MCF 10A (cell line): ENCODE measurements around the gene CCDC122. TPM values are rescaled to one million over a fixed set of nuclear protein-coding genes. Genes with fewer than 3 reads are reported as not detected.

Source experiments
- BruUV-seq: library from RNA; stranded (reverse); fragments of 400-500 nt; replicated peaks from 2 replicates; lab custom pipeline; 2021; lab: Mats Ljungman, UMichigan
- CTCF ChIA-PET: fragments of 300-600 bp; sonication (Branson Sonifier 250); formaldehyde crosslinking; extraction: SDS; loops from one replicate; lab custom pipeline; 2021; ENCODE audit warnings: antibody characterized with exemption, inconsistent platforms; lab: Yijun Ruan, JAX
- POLR2A ChIA-PET: fragments of 300-600, 350-650 bp; sonication (Branson Sonifier 250); formaldehyde crosslinking; extraction: SDS; loops from one replicate; lab custom pipeline; 2020; ENCODE audit warnings: antibody characterized with exemption, inconsistent platforms; lab: Yijun Ruan, JAX
- DNase-seq: peaks from one replicate; pipeline ENCODE4 v3.0.0-alpha.2; 2018; ENCODE audit not compliant: unreplicated experiment
- H3K27ac Mint-ChIP-seq: one replicate; pipeline ENCODE4 v1.8.0; 2022; ENCODE audit warnings: mild to moderate bottlenecking, low read depth, mixed read lengths; ENCODE audit not compliant: unreplicated experiment
- H3K27me3 Mint-ChIP-seq: one replicate; pipeline ENCODE4 v1.8.0; 2022; ENCODE audit warnings: mixed read lengths; ENCODE audit not compliant: insufficient read depth, unreplicated experiment
- H3K36me3 Mint-ChIP-seq: one replicate; pipeline ENCODE4 v1.8.0; 2022; ENCODE audit warnings: mild to moderate bottlenecking, moderate library complexity, mixed read lengths; ENCODE audit not compliant: insufficient read depth, unreplicated experiment
- H3K4me1 Mint-ChIP-seq: one replicate; pipeline ENCODE4 v1.8.0; 2022; ENCODE audit warnings: mixed read lengths; ENCODE audit not compliant: insufficient read depth, unreplicated experiment
- H3K4me3 Mint-ChIP-seq: one replicate; pipeline ENCODE4 v1.8.0; 2022; ENCODE audit warnings: mild to moderate bottlenecking, moderate library complexity, mixed read lengths; ENCODE audit not compliant: unreplicated experiment
- H3K9me3 Mint-ChIP-seq: one replicate; pipeline ENCODE4 v1.8.0; 2022; ENCODE audit warnings: mixed read lengths; ENCODE audit not compliant: unreplicated experiment
- CTCF ChIP-seq: fragments of 200-600 bp; IDR thresholded peaks from one replicate; pipeline ENCODE4 v1.8.0; 2022; ENCODE audit warnings: antibody characterized with exemption, mild to moderate bottlenecking; ENCODE audit not compliant: unreplicated experiment
- intact Hi-C: fragments of 100-400 bp; cut with micrococcal nuclease; formaldehyde crosslinking; loops from 2 replicates; pipeline ENCODE4 v1.14.1; 2022
- total RNA-seq: library from RNA; stranded (reverse); gene quantifications from 2 replicates; pipeline ENCODE4 v1.2.3, GENCODE V29; 2022

The CCDC122 gene
- total RNA-seq, 1 experiment from 2014 or later: 16.3 TPM

- H3K27me3 Mint-ChIP-seq: no peaks in the 10 kb centered on the region
- intact Hi-C loops: no loop called here
- BruUV-seq: no TSS peak
- no peaks in the 10 kb centered on the region for H3K9me3 Mint-ChIP-seq
- no peak for DNase-seq
- no peak for TF ChIP-seq CTCF
- POLR2A ChIA-PET: interaction anchor here (0.8 kb wide), 1 partner anchor 517 kb away, joined by 5 read pairs; no protein-coding TSS in a partner anchor
- no peaks in the 10 kb centered on the region for H3K4me1 Mint-ChIP-seq
- no peak overlapping the region for H3K27ac Mint-ChIP-seq
- H3K4me3 Mint-ChIP-seq: no peak overlapping the region
- H3K36me3 Mint-ChIP-seq: no peaks in the 10 kb centered on the region
- CTCF ChIA-PET: interaction anchor here (0.6 to 1.0 kb wide), 3 partner anchors 11 to 1052 kb away, joined by 3 to 5 read pairs (median 3); no protein-coding TSS in a partner anchor
Observed at GRCh38 chr13:43918636-43919035, 39.1 kb upstream of the CCDC122 start.

- no TSS peak for BruUV-seq
- Mint-ChIP-seq H3K9me3 (no peaks in the 10 kb centered on the region), H3K36me3 (no peaks in the 10 kb centered on the region), H3K4me1 (no peaks in the 10 kb centered on the region), H3K27me3 (no peaks in the 10 kb centered on the region), H3K4me3 (no peak overlapping the region), H3K27ac (no peak overlapping the region)
- ChIA-PET CTCF (interaction anchor here (1.3 kb wide), 1 partner anchor 9 kb away, joined by 3 read pairs; no protein-coding TSS in a partner anchor), POLR2A (interaction anchor here (0.6 kb wide), 1 partner anchor 11 kb away, joined by 3 read pairs; no protein-coding TSS in a partner anchor)
- no peak for TF ChIP-seq CTCF
- DNase-seq: no peak
- intact Hi-C loops: no loop called here
Observed at GRCh38 chr13:43916828-43917227, 37.3 kb upstream of the CCDC122 start.

GRCh38 chr13:43915451-43915850 is 35.9 kb upstream of the CCDC122 start:
- intact Hi-C loops: no loop called here
- BruUV-seq: no TSS peak
- ChIA-PET POLR2A (interaction anchor here (1.5 kb wide), 1 partner anchor 520 kb away, joined by 3 read pairs; no protein-coding TSS in a partner anchor), CTCF (interaction anchor here (0.7 to 1.6 kb wide), 4 partner anchors 133 to 557 kb away, joined by 3 to 5 read pairs (median 3); no protein-coding TSS in a partner anchor)
- no peaks in the 10 kb centered on the region for H3K4me1 Mint-ChIP-seq
- DNase-seq: no peak
- H3K36me3 Mint-ChIP-seq: no peaks in the 10 kb centered on the region
- no peak overlapping the region for H3K4me3 Mint-ChIP-seq
- H3K27ac Mint-ChIP-seq: no peak overlapping the region
- no peak for TF ChIP-seq CTCF
- H3K9me3 Mint-ChIP-seq: no peaks in the 10 kb centered on the region
- H3K27me3 Mint-ChIP-seq: no peaks in the 10 kb centered on the region

GRCh38 chr13:43911871-43912270 is 32.3 kb upstream of the CCDC122 start:
- no peak overlapping the region for H3K27ac Mint-ChIP-seq
- no peak for TF ChIP-seq CTCF
- no peaks in the 10 kb centered on the region for H3K27me3 Mint-ChIP-seq
- DNase-seq: no peak
- intact Hi-C loops: no loop called here
- peaks cover 8% of the 10 kb centered on the region for H3K4me1 Mint-ChIP-seq
- BruUV-seq: no TSS peak
- no peak overlapping the region for H3K4me3 Mint-ChIP-seq
- ChIA-PET CTCF (interaction anchor here (0.6 to 2.7 kb wide), 5 partner anchors 9 to 1109 kb away, joined by 3 to 12 read pairs (median 3); no protein-coding TSS in a partner anchor), POLR2A (interaction anchor here (0.6 to 1.5 kb wide), 3 partner anchors 34 to 523 kb away, joined by 3 to 4 read pairs (median 4); no protein-coding TSS in a partner anchor)
- H3K36me3 Mint-ChIP-seq: no peaks in the 10 kb centered on the region
- H3K9me3 Mint-ChIP-seq: no peaks in the 10 kb centered on the region
